HG03354 (cell line): ENCODE measurements around the gene TMEM37.

Experiments
- ATAC-seq: cut with Tn5 transposase; IDR thresholded peaks from one replicate; pipeline ENCODE4 v1.9.1; 2021; ENCODE audit warnings: mild to moderate bottlenecking; ENCODE audit not compliant: unreplicated experiment, poor library complexity, severe bottlenecking

TMEM37 gene

DNA sequence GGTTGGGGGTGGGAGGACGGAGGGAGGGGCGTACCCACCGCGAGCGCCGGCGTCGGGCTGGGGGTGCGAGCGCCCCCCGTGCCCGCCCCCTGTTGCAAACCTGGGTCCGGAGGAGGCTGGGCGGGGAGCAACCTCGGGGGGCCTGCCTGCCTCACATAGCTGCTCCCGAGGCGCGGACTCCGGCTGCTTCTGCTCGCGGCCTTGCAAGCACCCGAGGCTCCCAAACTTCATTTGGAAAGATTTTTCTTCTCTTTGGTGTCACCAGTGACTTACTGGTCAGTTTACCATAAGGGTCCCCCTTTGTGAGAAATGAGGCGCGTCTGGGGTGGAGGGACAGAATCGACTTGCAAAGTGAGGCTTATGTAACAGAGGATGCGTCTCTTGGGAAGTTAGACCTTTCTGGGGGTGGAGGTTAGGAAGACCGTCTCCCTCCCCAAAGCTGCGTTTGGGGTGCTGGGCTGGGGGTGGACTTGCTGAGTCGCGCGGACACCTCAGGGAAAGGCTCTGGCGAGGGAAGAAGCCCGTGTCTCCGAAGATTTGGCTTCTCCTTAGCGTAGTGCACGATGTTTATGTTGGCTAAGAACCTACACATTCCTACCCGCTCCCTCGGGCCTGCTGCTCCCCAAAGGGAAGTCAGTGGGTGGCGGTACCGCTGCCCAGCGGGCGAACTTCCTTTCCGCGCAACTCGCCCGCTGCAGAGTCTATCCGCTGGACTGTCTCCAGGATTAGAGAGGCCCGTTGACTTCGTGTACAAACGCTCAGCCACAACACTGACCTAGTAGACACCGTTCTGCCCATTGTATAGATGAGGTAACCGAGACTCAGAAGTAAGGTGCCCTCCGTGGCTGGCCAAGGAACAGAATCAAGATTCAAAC lies 559 bp downstream of the TMEM37 start:
- ATAC-seq = peak; percentile 18

DNA sequence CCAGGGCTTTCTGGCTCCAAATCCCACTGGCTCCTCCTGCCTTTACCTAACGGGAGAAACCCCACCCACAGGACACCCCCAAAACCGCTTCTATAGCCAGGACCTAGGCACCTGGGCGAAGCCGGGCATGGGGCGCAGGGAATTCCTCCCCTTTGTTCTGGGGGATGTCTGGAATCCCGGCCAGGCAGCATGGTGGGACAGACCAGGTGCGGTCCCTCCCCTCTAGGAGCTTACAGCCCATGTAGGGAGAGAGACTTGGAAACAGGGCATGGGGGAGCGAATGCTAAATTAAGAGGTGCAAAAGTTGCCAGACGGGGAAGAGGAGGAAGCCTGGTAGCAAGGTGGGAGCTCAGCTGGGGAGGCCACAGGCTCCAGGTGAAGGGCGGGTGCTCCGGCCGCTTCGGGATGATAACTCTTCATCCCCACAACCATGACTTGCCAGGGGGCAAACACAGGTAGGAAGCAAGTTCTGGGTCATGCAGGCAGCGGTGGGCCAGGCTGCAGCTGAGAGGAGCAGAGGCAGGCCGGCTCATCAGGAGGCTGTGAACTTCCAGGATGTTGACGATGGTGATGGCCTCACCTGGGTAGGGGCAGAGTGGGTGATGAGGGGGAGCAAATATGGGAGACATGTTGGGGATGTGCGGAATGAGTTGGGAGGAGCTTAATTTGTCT lies 1.3 kb downstream of the TMEM37 start:
- no peak for ATAC-seq

DNA sequence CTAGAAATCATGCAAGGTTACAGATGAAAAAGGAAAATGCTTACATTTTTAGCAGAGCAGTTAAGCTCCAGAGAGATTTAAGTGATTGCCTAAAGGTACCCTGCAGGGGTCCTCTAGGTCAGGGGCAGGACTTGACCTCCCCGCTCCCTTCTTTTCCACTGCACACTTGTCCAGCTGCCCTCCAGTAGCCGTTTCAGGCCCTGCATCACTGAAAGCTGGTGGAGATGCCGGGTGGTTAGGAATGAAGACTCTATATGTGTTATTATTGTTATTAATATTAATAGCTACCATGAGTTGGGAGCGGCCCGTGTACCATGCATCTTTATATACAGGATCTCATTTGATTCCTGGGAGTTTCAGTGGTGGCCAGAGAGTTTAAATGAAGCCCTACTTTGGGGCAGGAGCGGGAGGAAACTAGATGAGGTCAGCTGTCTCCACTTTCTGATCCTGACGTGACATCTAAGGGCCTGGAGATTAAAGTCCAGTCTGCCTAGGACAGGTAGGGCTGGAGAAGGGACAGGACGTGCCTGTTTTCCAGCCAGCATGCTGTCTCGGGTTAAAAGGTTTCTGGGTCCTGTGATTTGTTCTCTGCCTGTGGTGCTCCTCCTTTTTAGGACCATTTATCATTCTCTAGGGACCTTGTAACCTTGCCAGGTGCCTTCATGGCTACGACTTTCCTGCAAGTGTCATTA lies 2.1 kb downstream of the TMEM37 start:
- no peak for ATAC-seq

DNA sequence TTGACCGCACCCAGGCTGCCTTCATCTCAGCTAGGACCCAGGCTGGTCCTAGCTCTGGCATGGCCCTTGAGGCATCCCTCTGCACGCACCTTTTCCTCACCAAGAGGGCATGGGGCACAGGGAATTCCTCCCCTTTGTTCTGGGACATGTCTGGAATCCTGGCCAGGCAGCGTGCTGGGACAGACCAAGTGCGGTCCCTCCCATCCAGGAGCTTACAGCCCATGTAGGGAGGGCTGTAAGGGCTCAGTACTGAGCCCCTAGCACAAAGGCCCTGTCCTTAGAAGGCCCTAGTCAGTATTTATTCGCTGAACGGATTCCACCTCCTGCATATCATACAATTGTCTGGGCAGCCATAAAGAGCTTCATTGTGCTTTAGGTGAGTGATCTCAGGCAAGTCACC lies 3.0 kb downstream of the TMEM37 start:
- ATAC-seq = no peak

DNA sequence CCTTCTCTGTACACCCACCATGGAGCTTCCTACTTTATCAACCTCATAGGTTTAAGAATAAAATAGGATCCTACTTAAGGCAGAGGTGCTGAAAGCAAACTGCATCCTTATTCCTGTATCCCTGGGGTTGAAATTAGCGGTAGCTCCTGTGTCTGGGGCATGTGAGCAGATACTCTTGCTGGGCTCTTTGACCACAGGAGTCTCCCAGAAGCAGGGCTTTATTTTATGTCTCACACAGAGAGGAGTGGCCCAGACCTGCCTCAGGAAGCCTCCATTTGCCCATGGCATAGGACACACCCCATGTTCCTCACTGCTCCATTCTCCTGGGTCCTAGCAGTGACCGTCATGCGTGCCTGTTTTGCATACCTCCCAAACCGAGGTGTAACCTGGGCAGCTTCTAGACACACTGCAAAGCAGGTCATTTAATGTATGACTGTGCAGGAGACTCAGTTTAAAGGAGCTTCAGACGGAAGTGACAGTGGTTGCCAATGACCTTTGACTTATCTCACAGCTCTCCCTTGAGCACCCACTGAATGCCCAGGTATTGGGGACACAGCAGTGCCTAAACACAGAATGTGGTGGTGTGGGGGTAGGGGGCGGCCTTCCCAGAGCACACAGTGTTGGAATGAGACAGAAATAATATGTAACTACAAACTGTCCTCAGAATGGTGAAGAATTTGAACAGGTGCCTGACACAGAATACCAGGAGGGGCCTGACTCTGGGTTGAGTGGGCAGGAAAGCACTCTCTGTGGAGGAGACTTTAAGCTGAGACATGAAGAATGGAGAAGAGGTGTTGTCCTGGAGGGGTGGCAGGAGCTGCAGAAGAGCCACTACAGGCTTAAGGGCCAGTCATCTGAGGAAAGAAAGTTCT lies 3.7 kb downstream of the TMEM37 start:
- no peak for ATAC-seq

DNA sequence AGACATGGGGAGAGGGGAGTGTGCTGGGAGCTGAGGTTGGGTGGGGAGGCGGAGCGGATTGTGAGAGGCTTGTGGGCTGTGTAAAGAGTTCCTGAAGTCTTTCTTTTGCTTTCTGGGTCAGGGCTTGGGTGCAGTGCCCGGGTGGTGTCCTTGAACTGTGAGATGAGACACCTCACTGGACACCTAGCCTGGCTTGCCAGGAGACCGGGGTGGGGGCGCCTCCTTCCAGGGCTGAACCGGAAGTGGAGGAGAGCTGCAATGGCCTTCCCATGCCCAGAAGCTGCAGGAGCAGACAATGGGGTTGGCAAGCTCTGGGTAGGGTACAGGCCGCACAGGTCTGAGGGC lies 4.3 kb downstream of the TMEM37 start:
- no peak for ATAC-seq

DNA sequence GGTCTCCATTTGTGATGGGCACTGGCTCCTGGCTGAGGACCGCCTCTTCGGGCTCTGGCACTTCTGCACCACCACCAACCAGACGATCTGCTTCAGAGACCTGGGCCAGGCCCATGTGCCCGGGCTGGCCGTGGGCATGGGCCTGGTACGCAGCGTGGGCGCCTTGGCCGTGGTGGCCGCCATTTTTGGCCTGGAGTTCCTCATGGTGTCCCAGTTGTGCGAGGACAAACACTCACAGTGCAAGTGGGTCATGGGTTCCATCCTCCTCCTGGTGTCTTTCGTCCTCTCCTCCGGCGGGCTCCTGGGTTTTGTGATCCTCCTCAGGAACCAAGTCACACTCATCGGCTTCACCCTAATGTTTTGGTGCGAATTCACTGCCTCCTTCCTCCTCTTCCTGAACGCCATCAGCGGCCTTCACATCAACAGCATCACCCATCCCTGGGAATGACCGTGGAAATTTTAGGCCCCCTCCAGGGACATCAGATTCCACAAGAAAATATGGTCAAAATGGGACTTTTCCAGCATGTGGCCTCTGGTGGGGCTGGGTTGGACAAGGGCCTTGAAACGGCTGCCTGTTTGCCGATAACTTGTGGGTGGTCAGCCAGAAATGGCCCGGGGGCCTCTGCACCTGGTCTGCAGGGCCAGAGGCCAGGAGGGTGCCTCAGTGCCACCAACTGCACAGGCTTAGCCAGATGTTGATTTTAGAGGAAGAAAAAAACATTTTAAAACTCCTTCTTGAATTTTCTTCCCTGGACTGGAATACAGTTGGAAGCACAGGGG lies 5.5 kb downstream of the TMEM37 start:
- no peak for ATAC-seq

DNA sequence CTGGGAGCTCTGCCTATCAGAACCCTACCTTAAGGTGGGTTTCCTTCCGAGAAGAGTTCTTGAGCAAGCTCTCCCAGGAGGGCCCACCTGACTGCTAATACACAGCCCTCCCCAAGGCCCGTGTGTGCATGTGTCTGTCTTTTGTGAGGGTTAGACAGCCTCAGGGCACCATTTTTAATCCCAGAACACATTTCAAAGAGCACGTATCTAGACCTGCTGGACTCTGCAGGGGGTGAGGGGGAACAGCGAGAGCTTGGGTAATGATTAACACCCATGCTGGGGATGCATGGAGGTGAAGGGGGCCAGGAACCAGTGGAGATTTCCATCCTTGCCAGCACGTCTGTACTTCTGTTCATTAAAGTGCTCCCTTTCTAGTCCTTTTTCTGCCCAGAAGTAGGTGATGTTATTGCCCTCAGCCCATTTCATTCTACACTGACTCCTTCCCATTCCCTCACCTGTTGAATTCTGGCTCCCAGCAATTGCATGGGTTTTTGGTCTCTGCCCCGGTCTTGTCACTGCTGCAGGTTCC lies 6.5 kb downstream of the TMEM37 start:
- no peak for ATAC-seq

DNA sequence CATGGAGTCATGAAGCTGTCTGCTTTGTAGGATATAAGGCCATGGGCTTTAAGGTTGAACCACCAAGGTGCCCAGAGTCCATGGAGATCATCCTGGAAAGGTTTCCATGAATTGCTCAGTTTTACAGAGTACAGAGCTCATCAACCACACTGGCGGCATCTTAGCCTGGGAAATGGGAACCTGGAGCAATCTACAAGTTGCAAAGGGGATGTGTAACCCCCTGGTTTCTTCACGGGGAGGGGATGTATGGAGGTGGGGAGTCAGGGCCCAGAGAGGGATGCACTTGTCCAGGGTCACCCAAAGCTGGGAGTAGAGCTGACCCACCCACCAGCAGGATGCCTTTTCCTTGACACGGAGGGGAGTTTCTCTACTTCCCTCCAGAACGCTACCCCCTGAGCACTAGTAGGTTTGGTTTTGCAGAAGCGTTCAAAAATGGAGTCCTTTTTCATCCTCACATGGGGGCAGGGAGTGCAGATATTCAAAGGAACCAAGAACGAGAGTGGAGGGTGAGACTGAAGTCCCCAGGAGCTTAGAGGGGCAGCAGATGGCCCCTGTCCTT lies 7.2 kb downstream of the TMEM37 start:
- no peak for ATAC-seq

DNA sequence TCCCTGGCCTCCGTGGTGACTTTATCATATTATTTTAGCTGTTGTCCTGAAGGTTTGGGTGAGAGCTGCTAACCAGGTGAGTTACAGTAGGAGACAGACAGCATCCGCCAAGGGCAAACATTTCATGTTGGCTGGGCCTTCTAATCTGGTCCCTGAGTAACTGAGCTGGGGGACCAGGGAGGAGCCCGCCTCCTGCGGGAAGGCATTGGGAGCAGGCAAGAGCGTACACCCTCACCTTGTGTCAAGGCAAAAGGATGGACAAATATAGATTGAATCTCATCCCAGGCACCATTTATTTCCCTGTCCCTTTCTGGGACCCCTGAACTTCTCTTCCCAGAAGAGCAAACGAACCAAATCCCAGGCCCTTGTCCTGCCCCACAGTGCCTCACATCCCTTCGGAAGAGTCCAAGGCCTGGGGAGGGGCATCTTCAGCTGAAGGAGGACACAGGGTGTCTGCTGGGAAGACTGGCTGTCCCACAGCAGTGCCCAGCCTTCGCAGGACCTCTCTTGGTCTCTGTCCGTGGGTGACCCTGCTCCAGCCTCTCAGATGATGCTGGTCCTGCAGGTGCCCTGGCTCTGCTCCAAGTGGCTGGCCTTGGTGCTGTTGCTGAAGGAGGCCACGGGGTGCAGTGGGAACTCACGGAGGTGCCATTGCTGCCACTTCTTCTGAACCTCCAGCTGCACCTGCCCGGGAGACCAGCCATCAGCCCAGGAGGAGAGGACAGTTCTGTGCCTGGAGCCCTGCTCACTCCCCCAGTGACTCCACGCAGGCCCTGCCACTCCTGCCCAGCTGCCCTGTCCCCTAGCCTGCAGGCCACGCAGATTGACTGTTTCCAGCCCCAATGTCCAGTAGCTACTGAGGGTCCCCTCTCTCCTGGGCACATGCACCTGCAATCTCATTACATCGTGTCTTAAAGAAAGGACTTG lies 8.2 kb downstream of the TMEM37 start:
- ATAC-seq = no peak

DNA sequence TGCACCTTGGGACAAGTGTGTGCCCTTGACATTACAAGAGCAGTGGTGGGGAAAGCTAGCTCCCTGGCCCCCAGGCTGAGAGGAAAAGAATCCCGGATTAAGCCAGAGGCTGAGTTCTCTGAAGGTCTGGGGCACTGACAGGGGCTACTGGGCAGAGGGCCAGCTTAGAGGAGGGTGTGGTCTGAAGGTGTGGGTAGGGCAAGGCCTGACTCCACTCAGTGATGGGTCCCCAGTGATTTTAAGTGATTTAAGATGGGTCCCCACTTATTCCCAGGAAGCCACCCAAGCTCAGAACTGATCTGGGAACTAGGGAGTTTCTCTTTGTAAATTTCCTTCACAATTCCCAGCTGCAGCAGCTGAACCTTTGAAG lies 8.8 kb downstream of the TMEM37 start:
- ATAC-seq = no peak

DNA sequence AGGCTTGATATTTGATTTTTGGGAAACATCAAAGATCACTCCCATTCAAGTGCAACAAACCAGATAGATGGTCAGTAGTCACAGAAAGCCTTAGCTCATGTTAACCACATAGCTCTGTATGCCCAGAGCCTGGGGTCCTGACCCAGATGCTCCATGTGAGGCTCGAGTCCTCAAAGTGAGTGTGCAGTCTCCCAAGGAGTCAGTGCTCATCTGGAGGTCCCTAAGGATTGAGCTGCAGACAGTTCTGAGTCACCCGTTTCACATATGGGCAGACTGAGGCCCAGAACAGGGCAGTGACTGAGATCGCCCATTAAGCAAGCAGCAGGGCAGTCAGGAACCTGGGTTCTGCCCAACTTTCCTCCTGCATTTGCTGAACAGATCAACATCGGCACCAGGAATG lies 9.2 kb downstream of the TMEM37 start:
- ATAC-seq = no peak

DNA sequence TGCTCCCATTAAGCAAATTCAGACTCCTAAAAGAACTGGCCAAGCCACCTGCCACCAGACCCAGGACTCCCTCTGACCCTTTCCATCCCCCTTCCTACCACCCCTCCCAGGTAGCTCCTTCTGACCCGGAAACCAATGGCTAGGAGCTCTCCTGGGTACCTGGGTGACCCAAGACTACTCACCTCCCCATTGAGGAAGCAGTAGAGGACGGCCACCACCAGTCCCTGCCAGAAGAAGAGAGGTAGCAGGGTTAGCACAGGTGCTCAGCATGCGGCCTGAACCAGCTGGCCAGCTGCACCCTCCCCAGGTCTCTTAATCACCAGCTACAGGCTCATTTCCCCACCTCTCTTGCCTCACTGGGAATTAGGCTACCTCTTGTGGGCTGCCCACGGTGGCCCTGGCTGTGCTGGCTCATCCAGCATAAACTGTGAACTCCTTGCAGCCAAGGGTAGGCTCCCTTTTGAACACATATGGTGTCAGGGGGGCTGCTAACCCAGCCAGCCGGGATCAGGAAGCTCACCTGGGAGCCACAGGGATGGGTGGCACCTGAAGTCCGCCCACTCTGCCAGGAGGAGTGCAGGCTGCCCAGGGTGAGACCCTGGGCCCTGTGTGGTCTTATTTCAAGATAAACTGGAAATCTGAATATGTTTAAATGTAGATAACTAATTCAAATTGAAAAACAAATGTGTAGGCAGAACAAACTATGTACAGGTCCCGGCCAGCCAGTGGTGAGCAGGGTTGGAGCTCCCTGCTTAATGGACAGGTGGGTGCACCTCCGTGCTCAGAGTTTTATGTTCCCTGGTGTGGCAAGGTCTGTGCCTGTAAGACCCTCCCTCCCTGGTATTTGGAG lies 9.9 kb downstream of the TMEM37 start:
- no peak for ATAC-seq

DNA sequence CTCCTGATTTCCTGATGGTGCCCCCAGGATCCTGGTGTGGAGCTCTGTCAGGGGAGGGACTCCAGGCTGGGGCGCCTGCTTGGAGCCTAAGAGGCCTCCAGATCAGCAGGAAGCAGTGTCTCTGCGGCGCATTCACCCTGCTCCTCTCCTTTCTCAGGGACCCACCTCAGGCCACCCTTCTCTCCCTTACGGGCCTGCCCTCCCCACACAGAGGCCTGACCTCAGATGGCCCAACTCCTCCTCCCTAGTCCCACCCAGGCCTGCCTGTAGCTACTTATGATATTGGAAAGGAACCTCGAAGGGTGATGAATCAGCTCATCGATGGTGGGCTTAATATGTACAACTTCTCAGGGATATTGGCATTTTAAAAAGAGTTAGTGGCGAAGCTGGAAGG lies 10.6 kb downstream of the TMEM37 start:
- no peak for ATAC-seq

DNA sequence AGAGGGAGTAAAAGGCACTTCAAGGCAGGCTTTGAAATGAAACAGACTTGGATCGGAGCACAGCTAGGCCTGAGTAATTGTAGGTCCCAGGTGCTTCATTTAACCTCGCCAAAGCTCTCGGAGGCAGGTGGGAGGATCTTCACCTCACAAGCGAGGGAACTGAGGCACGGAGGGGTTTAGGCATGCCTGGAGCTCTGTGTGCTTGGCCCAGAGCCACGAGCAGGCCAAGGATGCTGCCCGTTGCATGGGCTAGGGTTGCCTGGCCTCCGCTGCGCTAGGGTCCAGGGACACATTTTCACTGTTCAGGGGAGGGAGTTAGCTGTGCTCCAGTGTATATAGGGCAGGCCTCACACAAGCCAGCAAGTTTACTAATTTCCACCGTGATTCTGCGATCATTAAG lies 11.2 kb downstream of the TMEM37 start:
- ATAC-seq = no peak

DNA sequence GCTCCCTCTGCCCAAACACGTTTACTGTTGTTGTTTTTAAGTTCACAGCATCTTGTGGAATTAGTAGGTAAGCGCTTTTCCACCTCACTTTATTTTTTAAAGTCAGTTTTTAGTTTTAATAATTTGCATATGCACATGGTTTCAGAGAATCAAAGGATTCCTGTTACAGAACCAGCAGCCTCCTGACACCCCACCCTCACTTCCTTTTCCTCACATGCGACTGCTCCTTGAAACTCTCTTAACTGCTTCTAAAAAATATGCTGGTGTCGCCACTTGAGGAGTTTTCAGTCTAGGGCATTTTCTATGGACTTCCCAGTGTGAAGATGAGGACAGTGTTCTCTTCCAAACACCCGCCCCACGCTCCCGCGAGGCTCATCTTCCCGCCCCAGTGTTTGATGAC lies 14.4 kb downstream of the TMEM37 start:
- no peak for ATAC-seq
